ENCODE measurements around the gene XPNPEP1.
A peak's percentile ranks its signal among the peaks of the same experiment; 100 is the strongest.

Gene XPNPEP1

GRCh38 chr10:109947111-109947920 is 24.0 kb upstream of the XPNPEP1 start:
- no peak for DNase-seq

GRCh38 chr10:109946680-109947079 is 23.4 kb upstream of the XPNPEP1 start:
- DNase-seq, result no peak

- no peak for DNase-seq
Observed at GRCh38 chr10:109945473-109946177, 22.3 kb upstream of the XPNPEP1 start.

GRCh38 chr10:109944613-109945012 is 21.3 kb upstream of the XPNPEP1 start:
- no peak for DNase-seq

GRCh38 chr10:109941236-109941862 is 18.0 kb upstream of the XPNPEP1 start:
- no peak for DNase-seq

- no peak for DNase-seq
Observed at GRCh38 chr10:109940553-109940952, 17.2 kb upstream of the XPNPEP1 start.

- no peak for DNase-seq
Observed at GRCh38 chr10:109940117-109940516, 16.8 kb upstream of the XPNPEP1 start.

GRCh38 chr10:109939315-109939961 is 16.1 kb upstream of the XPNPEP1 start:
- DNase-seq, result no peak

- no peak for DNase-seq
Observed at GRCh38 chr10:109937460-109938065, 14.3 kb upstream of the XPNPEP1 start.

- peak; percentile 35 for DNase-seq
Observed at GRCh38 chr10:109934958-109935793, 11.9 kb upstream of the XPNPEP1 start.

GRCh38 chr10:109933984-109934565 is 10.8 kb upstream of the XPNPEP1 start:
- no peak for DNase-seq

GRCh38 chr10:109932968-109933367 is 9.7 kb upstream of the XPNPEP1 start:
- DNase-seq, result no peak

- DNase-seq, result no peak
Observed at GRCh38 chr10:109932391-109932790, 9.1 kb upstream of the XPNPEP1 start.

GRCh38 chr10:109931163-109931562 is 7.9 kb upstream of the XPNPEP1 start:
- DNase-seq, result no peak

- DNase-seq, result no peak
Observed at GRCh38 chr10:109929501-109930219, 6.3 kb upstream of the XPNPEP1 start.

GRCh38 chr10:109928475-109928891 is 5.2 kb upstream of the XPNPEP1 start:
- DNase-seq, result no peak

GRCh38 chr10:109926825-109927224 is 3.5 kb upstream of the XPNPEP1 start:
- DNase-seq, result no peak

GRCh38 chr10:109926061-109926745 is 2.9 kb upstream of the XPNPEP1 start:
- DNase-seq, result no peak

- peak; percentile 42 for DNase-seq
Observed at GRCh38 chr10:109924967-109925620, 1.8 kb upstream of the XPNPEP1 start.

GRCh38 chr10:109924087-109924486 is 776 bp upstream of the XPNPEP1 start:
- DNase-seq, result no peak
